Testis (tissue), 2 donors: ENCODE data around the gene ATP6V1B1.

Experiments used
- POLR2A ChIP-seq: fragments of 450-650 bp; IDR thresholded peaks from one replicate; pipeline ENCODE4 v1.6.1; 2017; ENCODE audit warnings: antibody characterized with exemption, mild to moderate bottlenecking, moderate library complexity
- TF ChIP-seq, protein P1 (sequence below), 3 experiments: fragments of 450-650 bp in 2 of 3; fragments of 200-600 bp in 1 of 3; sonication (generic) in 1 of 3; IDR thresholded peaks; one replicate each; pipeline ENCODE4 v1.5.1; 2016 to 2019; ENCODE audit warnings: antibody characterized with exemption in 3 of 3, mild to moderate bottlenecking in 2 of 3, moderate library complexity in 1 of 3

DNA sequence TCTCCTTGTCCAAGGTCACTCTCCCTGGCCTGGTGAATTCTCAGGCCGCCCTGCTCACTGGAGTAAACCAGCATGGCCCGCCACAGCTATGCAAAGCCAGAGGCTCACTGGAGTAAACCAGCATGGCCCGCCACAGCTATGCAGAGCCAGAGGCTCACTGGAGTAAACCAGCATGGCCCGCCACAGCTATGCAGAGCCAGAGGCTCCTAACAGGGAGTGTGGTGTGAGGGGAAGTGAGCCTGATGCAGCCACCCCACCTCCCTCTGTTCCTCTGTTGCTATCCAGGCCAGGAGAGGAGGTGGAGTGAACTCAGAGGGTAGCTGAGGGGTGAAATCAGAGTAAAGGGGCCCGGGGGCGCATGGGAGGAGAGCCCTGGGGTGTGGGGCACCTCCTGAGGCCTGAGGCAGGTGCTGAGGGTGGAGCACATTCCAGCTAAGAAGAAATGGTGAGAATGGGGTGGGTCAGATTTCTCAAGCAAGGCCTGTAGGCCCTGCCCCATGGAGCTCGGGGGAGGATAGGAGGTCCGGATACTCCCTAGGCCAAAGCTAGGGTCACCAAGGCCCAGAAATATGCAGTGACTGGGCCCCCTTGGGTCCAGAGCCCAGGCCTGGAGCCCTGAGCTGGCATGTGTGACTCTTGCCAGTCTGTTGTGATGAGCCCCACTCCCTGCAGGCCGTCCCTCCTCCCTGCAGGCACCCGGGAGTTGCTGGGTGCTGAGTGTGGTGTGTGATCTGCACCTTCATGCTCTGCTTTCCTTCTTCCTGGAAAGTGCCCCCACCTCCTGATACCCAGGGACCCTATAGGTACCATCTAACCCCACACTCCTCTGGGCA lies 1.5 kb downstream of the ATP6V1B1 start:
- TF ChIP-seq, protein P1, sequence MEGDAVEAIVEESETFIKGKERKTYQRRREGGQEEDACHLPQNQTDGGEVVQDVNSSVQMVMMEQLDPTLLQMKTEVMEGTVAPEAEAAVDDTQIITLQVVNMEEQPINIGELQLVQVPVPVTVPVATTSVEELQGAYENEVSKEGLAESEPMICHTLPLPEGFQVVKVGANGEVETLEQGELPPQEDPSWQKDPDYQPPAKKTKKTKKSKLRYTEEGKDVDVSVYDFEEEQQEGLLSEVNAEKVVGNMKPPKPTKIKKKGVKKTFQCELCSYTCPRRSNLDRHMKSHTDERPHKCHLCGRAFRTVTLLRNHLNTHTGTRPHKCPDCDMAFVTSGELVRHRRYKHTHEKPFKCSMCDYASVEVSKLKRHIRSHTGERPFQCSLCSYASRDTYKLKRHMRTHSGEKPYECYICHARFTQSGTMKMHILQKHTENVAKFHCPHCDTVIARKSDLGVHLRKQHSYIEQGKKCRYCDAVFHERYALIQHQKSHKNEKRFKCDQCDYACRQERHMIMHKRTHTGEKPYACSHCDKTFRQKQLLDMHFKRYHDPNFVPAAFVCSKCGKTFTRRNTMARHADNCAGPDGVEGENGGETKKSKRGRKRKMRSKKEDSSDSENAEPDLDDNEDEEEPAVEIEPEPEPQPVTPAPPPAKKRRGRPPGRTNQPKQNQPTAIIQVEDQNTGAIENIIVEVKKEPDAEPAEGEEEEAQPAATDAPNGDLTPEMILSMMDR (IDR thresholded peaks at IDR 0.05), result no peak
- no peak for TF ChIP-seq POLR2A
